Karpas-422 (cell line): ENCODE measurements around the gene CYB5R3. TPM values are rescaled to one million over a fixed set of nuclear protein-coding genes. Genes with fewer than 3 reads are reported as not detected.
"Not testable (repeated sequence)": the region's sequence is repeated elsewhere in the genome, so short reads cannot be mapped to it uniquely, and the experiment has no call there.

Source experiments
- DNase-seq: peaks from one replicate; pipeline ENCODE4 v3.0.0-alpha.2; 2015
- H2AFZ ChIP-seq: fragments of 200-600 bp; sonication (generic); 2 replicates; pipeline ENCODE4 v1.6.1; 2014; ENCODE audit warnings: antibody characterized with exemption, low read length, mixed read lengths
- H3K27ac ChIP-seq: fragments of 200-600 bp; sonication (generic); 2 replicates; pipeline ENCODE4 v1.5.1; 2014; ENCODE audit warnings: mild to moderate bottlenecking, low read length, moderate library complexity
- H3K27me3 ChIP-seq: fragments of 200-600 bp; sonication (generic); 2 replicates; pipeline ENCODE4 v1.6.1; 2014; ENCODE audit warnings: low read length, mixed read lengths
- H3K36me3 ChIP-seq: fragments of 200-600 bp; sonication (generic); 2 replicates; pipeline ENCODE4 v1.6.1; 2014; ENCODE audit warnings: low read length, mixed read lengths; ENCODE audit not compliant: insufficient read depth
- H3K4me1 ChIP-seq: fragments of 200-600 bp; sonication (generic); 2 replicates; pipeline ENCODE4 v1.6.1; 2014; ENCODE audit warnings: mild to moderate bottlenecking, low read length, mixed read lengths
- H3K4me2 ChIP-seq: fragments of 200-600 bp; sonication (generic); 2 replicates; pipeline ENCODE4 v1.6.1; 2014; ENCODE audit warnings: low read length, low read depth, mild to moderate bottlenecking; ENCODE audit not compliant: poor library complexity, severe bottlenecking
- H3K4me3 ChIP-seq: fragments of 200-600 bp; sonication (generic); 2 replicates; pipeline ENCODE4 v1.5.1; 2014; ENCODE audit warnings: mild to moderate bottlenecking, antibody characterized with exemption, low read length, mixed read lengths
- H3K79me2 ChIP-seq: fragments of 200-600 bp; sonication (generic); 2 replicates; pipeline ENCODE4 v1.6.1; 2014; ENCODE audit warnings: mild to moderate bottlenecking, low read length, mixed read lengths
- H3K9ac ChIP-seq: fragments of 200-600 bp; sonication (generic); 2 replicates; pipeline ENCODE4 v1.6.0; 2014; ENCODE audit warnings: low read length
- H3K9me2 ChIP-seq: fragments of 200-600 bp; sonication (generic), shearing (Covaris generic); replicated peaks from 2 replicates; pipeline ENCODE4 v1.6.0; 2014; ENCODE audit warnings: mild to moderate bottlenecking, low read length, moderate library complexity; ENCODE audit not compliant: insufficient read depth
- H3K9me3 ChIP-seq: fragments of 300-700, 200-600 bp; sonication (generic); 2 replicates; pipeline ENCODE4 v1.6.1; 2014; ENCODE audit warnings: low read length, mixed read lengths
- H4K20me1 ChIP-seq: fragments of 200-600 bp; sonication (generic); 2 replicates; pipeline ENCODE4 v1.6.1; 2014; ENCODE audit warnings: mild to moderate bottlenecking, antibody characterized with exemption, low read length, low read depth; ENCODE audit not compliant: insufficient read depth
- total RNA-seq: library from RNA; depleted of rRNA; stranded (reverse); fragments of >200 nt; shearing (Covaris generic); gene quantifications from 2 replicates; pipeline ENCODE4 v1.2.3, GENCODE V29; 2014; ENCODE audit warnings: low replicate concordance

Gene CYB5R3
- total RNA-seq, 1 experiment from 2014 or later, result 27.5 TPM

GRCh38 chr22:42582987-42583386 is 66.2 kb downstream of the CYB5R3 start:
- no peak overlapping the region for H3K4me2 ChIP-seq
- no peaks in the 10 kb centered on the region for H3K27me3 ChIP-seq
- no peaks in the 10 kb centered on the region for H3K9me2 ChIP-seq
- no peak overlapping the region for H3K4me3 ChIP-seq
- H2AFZ ChIP-seq, result no peak overlapping the region
- H3K79me2 ChIP-seq, result peaks cover 19% of the 10 kb centered on the region
- DNase-seq, result no peak
- peaks cover 24% of the 10 kb centered on the region for H3K36me3 ChIP-seq
- H3K27ac ChIP-seq, result peak overlapping the region; percentile 39; the same call in 1 of the 2 replicates
- no peaks in the 10 kb centered on the region for H3K9me3 ChIP-seq
- H4K20me1 ChIP-seq, result no peaks in the 10 kb centered on the region
- H3K4me1 ChIP-seq, result peaks cover 23% of the 10 kb centered on the region
- H3K9ac ChIP-seq, result no peak overlapping the region

- H3K27ac ChIP-seq, result peak overlapping the region; percentile 39; the same call in 1 of the 2 replicates
- H3K36me3 ChIP-seq, result peaks cover 22% of the 10 kb centered on the region
- no peak overlapping the region for H2AFZ ChIP-seq
- peak overlapping the region; percentile 87 for H3K9ac ChIP-seq
- peaks cover 16% of the 10 kb centered on the region for H3K79me2 ChIP-seq
- DNase-seq, result peak; percentile 96
- H4K20me1 ChIP-seq, result 0 out of 2 replicates have a peak, but pooled peaks cover 2% of the 10 kb centered on the region
- peak overlapping the region; percentile 72 for H3K4me2 ChIP-seq
- H3K9me2 ChIP-seq, result no peaks in the 10 kb centered on the region
- H3K4me3 ChIP-seq, result peak overlapping the region; percentile 68
- no peaks in the 10 kb centered on the region for H3K27me3 ChIP-seq
- peaks cover 16% of the 10 kb centered on the region for H3K4me1 ChIP-seq
- H3K9me3 ChIP-seq, result no peaks in the 10 kb centered on the region
These were observed 67.2 kb downstream of the CYB5R3 start for GRCh38 chr22:42581762-42582716.

GRCh38 chr22:42581194-42581761 is 67.9 kb downstream of the CYB5R3 start:
- Histone ChIP-seq H3K79me2 (peaks cover 16% of the 10 kb centered on the region), H3K4me1 (peaks cover 16% of the 10 kb centered on the region), H3K36me3 (peaks cover 16% of the 10 kb centered on the region), H3K9ac (peak overlapping the region; percentile 87), H3K4me2 (peak overlapping the region; percentile 72), H3K27ac (0 out of 2 replicates have a peak overlapping the region, but pooled peaks have one; percentile 6), H3K4me3 (peak overlapping the region; percentile 68)
- not testable (repeated sequence) for H4K20me1 ChIP-seq, H3K9me2 ChIP-seq, DNase-seq, H3K27me3 ChIP-seq, H3K9me3 ChIP-seq, H2AFZ ChIP-seq

- not testable (repeated sequence) for H3K9ac ChIP-seq, H3K4me2 ChIP-seq, H3K4me3 ChIP-seq
These were observed 69.2 kb downstream of the CYB5R3 start for GRCh38 chr22:42580040-42580439.

GRCh38 chr22:42577623-42578240 is 71.5 kb downstream of the CYB5R3 start:
- no peak for DNase-seq
- Histone ChIP-seq H3K36me3 (peaks cover 10% of the 10 kb centered on the region), H2AFZ (no peak overlapping the region), H3K27ac (no peak overlapping the region), H3K9ac (no peak overlapping the region), H3K27me3 (no peaks in the 10 kb centered on the region), H3K4me2 (no peak overlapping the region), H4K20me1 (0 out of 2 replicates have a peak, but pooled peaks cover 2% of the 10 kb centered on the region), H3K9me2 (no peaks in the 10 kb centered on the region), H3K4me3 (no peak overlapping the region), H3K79me2 (peaks cover 16% of the 10 kb centered on the region), H3K4me1 (peaks cover 13% of the 10 kb centered on the region), H3K9me3 (no peaks in the 10 kb centered on the region)

More at GRCh38 chr22:42580040-42580439, 69.2 kb downstream of the CYB5R3 start:
- H3K4me1 ChIP-seq, result peaks cover 16% of the 10 kb centered on the region
- H3K9me3 ChIP-seq, H3K27me3 ChIP-seq, H3K27ac ChIP-seq, H4K20me1 ChIP-seq, H2AFZ ChIP-seq, H3K9me2 ChIP-seq, DNase-seq: not testable (repeated sequence)
- H3K79me2 ChIP-seq, result peaks cover 16% of the 10 kb centered on the region
- peaks cover 16% of the 10 kb centered on the region for H3K36me3 ChIP-seq

GRCh38 chr22:42577141-42577540 is 72.1 kb downstream of the CYB5R3 start:
- H3K36me3 ChIP-seq, H2AFZ ChIP-seq, H3K9me3 ChIP-seq, H3K9ac ChIP-seq, H3K9me2 ChIP-seq, DNase-seq, H3K4me1 ChIP-seq, H3K4me3 ChIP-seq, H3K27ac ChIP-seq, H4K20me1 ChIP-seq, H3K4me2 ChIP-seq, H3K27me3 ChIP-seq: not testable (repeated sequence)
- peaks cover 16% of the 10 kb centered on the region for H3K79me2 ChIP-seq

- not testable (repeated sequence) for H2AFZ ChIP-seq, H3K4me2 ChIP-seq, H3K36me3 ChIP-seq, H3K27me3 ChIP-seq, H3K4me1 ChIP-seq, H3K79me2 ChIP-seq, H3K9me2 ChIP-seq, H3K9me3 ChIP-seq, H3K27ac ChIP-seq, H3K4me3 ChIP-seq, H3K9ac ChIP-seq, H4K20me1 ChIP-seq, DNase-seq
These were observed 73.1 kb downstream of the CYB5R3 start for GRCh38 chr22:42575996-42576574.

GRCh38 chr22:42574468-42574867 is 74.7 kb downstream of the CYB5R3 start:
- not testable (repeated sequence) for H3K36me3 ChIP-seq, H3K9me3 ChIP-seq, H3K9ac ChIP-seq, H4K20me1 ChIP-seq, H3K4me1 ChIP-seq, H3K4me2 ChIP-seq, H3K27me3 ChIP-seq, H2AFZ ChIP-seq, H3K9me2 ChIP-seq, H3K4me3 ChIP-seq, DNase-seq, H3K27ac ChIP-seq, H3K79me2 ChIP-seq
